Fibroblast of skin of right quadriceps (primary cell): ENCODE data around the gene LMO2.
"Not testable (repeated sequence)": the region's sequence is repeated elsewhere in the genome, so short reads cannot be mapped to it uniquely, and the experiment has no call there.

Experiments
- DNase-seq: peaks from one replicate; pipeline ENCODE4 v3.0.0-alpha.2; 2013

The LMO2 gene

DNA sequence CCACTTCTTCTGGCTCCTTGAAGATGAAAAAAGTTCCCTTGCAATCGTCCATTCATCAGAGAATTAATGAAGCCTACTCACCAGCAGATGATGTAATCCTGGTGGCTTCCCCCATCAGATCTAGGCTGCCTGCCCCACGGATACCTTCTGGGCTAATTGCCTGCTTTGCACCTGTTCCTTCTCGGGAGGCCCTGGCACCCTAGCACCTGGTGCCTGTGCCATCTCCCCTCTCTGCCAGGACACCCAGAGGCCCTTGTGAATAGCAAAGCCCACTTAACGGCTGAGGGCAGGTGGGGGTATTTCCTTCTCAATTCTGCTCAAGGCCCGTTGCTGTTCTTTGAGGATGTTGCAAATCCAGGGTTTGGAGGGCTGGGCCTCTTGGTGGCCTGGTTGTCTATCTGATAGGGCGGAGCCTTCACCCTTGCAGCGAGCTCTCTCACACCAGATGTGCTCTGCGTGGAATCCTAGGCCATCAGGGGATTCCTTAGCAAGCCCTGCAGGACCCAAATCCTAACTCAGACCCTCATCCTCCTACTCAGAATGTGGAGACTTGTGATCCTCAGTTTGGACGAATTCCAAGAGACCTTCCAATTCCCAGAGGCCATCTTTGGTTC, at the start of gene LMO2:
LMO2 (minus strand) TSS at position 363 of the 614 bp plus-strand sequence. CDS start 22,360 bp downstream, outside the sequence.
- DNase-seq = no peak

DNA sequence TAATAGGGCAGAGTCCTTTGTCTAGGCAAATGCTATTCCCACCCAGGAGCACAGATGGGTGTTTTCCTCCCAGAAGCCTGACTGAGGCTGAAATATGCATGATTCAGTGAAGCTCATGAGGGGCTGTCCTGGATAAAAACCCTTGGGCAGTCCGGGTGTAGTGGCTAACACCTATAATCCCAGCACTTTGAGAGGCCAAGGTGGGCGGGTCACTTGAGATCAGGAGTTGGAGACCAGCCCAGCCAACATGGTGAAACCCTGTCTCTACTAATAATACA, 48.6 kb upstream of the LMO2 start:
- no peak for DNase-seq

DNA sequence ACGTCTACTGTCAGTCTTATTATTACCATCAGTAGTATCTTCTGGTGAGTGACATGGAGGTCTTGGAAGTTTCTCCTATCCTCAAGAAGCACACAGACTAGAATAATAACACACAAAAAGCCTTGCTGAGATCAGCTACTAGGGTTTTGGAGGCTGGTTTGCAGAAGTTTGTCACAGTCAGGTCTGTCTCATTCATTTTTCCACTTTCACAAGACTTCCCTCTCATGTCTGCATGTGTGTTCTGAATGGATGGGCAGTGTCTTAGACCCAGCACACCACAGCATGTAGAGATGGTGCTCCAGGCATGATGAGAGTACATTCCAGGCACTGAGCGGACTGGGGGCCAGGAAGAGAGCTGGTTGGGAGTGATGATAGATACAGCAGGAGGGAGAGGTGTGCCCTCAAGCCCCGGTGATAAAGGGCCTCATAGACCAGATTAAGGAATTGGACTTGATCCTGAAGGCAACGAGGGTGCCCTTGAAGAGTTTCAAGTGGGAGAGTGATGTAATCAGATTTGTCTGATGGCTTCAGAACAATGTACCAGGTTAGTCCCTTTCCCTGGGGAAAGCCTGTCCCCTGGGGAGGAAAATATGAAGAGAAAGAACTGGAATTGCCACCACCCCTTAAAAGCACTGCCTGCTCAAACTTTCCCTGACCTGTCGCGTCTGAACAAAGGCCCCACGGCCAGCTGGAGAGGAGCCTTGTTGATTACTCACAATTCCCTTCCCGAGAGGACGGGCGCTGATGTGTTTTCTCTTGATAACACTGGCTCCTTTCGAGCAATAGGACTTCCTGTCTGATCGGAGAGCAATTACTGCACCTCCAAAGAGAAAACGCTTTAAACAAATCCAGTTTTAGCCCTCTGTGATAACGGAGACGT, 45.1 kb upstream of the LMO2 start:
- DNase-seq = peak; percentile 39

DNA sequence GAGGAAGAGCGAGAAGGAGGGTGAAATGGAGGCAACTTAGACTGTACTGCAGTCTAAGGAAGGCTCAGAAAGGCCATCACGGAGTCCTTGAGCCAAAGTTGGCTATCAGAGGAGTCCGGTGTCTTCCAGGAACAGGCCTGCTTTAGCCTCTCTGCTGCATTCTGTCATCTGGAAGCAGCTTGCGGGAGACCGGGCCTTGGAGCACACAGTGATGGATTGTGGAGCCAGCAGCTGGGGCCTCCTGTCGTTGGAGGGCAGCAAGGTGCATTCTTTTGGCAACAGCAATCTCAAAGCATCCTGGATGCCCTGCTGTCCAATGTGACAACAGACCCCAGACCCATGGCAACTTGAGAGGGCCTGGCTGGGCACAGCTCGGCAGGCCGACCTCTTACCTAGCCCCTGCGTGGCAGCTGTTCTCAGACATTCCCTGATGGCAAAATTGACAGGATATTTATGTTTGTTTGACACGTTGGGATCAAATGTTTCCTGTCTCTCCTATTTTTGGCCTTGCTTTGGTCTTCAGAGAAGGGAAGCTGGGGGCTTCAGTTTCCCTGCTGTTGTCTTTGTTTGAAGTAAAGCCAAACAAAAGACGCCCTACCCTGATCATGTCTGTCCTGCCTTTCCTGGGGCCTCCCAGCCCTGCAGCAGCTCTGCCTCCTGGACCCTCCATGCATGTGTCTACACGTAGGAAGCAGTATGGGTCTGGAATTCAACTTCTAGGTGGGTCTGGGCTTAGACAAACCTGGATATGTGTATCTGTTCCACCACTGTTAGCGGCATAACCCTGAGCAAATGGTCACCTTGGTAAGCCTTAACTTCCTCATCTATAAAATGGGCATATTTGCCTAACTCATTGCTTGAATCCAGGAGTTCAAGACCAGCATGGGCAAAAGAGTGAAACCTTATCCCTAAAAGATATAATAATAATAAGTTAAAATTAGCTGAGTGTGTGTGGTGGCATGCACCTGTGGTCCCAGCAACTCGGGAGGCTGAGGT, 43.9 kb upstream of the LMO2 start:
- no peak for DNase-seq

DNA sequence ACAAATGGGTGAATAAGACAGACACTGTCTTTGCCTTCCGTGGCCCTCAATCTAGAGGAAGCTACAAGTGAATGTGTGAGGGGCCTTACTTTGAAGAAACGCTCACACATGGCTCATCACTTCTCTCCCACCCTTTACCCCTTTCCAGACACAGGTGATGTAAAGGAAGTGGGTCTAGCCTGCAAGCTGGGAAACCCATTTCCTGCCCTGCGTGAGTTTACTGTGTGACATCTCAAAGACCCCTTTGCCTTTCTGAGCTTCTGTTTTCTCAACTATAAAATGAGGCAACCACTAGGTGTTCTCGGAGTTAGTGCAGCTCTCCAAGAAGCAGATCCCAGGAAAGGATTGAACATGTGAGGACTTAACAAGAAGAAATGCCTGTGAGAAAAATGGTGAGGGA, 43.1 kb upstream of the LMO2 start:
- no peak for DNase-seq

DNA sequence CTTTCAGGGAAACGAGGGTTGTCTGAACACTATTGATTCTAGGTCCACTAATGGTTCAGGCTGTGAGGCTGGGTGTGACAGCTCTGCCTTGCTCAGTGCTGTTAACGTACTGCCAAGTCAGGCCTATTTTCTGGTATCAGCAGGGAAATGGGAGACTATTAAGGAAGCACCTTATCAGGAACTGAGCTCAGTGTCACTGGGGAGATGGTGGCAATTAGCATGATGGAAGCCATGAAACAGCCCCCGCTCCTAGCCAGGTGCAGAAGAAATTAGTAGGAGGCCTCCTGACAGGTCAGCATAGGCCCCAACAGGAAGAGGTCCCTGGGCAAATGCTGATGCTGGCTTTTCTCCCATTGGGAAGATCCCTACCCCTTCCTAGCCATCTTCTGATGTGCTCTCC, 42.6 kb upstream of the LMO2 start:
- DNase-seq = no peak

DNA sequence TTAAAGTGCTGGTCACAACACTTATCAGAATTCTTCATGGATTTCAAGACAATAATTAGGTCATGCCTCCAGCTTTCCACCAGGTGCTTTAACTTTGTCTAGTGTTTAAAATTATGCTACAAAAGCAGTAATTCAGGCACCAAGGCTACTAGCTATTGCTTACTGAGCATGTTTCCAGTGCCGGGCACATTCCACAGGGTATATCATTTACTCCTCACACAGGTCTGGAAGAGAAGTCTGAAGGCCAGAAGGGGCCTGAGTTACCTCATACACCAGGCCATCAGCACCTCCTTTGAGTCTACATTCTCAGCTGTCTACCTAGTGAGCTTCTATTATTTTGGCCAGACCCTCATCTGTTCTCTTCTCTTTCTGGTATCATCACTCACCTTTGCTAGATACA, 41.7 kb upstream of the LMO2 start:
- DNase-seq = no peak

DNA sequence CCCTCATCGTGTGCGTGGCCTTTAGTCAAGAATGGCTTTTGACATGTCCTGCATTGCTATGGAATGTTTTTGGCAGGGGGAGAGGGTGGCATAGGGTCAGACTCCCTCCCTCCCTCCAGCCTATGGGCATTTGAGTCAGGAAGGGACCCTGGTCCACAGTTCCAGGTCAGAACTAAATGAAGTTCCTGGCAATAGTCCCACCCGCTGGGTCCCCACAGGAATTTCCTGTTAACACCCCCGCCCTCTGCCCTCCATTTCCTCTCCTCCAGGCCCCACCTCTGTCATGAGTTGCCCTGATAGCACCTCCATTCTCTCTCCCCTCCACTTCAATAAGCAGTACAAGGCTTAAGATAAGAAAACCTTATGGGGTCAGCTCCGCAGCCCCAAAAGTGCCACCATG, 40.8 kb upstream of the LMO2 start:
- DNase-seq = no peak

DNA sequence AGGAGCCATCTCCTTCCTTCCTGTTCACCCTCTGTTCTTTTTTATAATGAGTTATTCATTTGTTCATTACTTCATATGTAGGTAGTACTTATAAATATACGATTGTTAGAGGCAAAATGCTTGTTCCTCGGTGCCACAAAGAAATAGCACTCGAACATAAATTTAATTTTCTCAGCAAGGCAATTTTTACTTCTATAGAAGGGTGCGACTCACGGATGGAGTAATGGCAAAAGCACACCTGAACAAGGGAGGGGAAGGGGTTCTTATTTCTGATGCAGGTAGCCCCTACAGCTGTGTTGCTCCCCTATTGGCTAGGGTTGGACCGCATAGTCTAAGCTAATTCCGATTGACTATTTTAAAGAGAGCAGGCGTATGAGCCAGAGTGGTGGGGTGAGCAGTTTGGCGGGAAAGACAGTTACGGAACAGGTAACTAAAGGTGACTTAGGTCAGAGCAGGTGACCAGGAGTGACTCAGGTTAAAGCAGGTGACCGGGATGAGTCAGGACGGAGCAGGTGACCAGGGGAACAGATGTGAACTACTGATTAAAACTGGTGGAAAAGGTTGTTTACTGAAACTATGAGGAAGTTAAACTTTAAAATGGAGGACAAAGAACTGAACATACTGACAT, 40.0 kb upstream of the LMO2 start:
- not testable (repeated sequence) for DNase-seq

DNA sequence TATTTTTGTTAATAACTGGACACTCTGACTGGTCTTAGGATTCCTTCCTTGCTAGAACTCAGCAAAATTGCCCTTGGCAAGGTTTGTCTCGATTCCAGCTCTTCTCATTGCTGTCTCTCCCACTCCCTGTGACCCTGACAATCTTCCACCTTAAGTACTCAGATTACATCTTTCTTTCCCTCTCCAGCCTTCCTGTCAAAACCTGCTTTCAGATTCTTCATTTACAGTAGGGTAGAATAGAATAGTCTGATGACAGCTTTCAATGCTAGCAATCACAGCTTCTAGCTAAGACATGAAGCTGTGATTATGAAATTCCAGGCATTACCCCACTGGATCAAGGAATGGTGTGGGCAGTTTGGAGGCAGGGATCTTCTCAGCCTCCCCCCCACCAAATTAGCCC, 39.2 kb upstream of the LMO2 start:
- peak; percentile 6 for DNase-seq

DNA sequence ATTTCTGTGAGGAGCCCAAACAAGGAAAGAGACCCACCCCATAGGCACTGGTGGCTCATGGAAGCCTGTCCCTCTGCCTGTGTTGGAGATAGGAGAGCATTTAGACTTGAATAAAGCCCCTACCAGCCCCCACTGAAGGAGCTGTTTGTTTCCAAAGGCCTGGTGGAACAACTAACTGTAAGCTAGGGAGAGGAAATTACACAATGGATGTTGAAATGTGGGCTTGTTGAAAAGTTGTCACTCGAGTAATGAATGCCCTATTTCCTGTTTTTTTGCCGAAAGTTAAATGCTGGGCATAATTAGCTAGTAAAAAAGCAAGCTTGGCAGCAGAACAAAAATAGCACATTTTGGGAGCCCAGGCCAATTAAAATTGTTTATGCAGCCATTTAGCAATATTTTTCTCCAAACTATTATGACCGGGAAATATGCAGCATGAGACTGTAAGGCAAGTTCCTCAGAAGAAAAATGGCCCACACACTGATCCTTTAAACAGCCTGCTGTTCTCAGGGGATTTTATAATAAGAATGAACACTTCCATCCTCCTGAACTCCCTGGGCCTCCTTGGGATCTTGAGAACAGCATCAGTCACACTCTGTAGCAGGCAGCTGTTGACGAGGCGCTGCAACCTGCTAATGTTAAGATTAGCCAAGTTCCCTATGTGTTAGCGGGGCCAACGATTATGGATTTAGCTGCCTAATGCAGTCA, 38.6 kb upstream of the LMO2 start:
- peak; percentile 89 for DNase-seq

DNA sequence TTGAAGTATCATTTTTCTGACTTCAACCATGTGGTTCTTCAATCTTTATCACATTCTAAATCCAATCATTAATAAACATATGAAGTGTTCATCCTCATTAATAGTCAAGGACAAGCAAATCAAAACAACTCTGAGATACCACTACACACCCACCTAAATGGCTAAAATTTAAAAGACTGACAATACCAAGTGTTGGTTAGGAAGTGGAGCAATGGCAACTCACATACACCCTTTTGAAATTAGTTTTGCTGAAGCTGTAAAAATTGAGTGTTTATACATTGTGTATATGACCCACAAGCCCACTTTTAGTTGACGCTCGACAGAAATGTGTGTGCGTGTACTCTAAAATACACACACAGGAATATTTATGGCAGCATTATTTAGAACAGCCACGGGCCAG, 36.7 kb upstream of the LMO2 start:
- DNase-seq = no peak

DNA sequence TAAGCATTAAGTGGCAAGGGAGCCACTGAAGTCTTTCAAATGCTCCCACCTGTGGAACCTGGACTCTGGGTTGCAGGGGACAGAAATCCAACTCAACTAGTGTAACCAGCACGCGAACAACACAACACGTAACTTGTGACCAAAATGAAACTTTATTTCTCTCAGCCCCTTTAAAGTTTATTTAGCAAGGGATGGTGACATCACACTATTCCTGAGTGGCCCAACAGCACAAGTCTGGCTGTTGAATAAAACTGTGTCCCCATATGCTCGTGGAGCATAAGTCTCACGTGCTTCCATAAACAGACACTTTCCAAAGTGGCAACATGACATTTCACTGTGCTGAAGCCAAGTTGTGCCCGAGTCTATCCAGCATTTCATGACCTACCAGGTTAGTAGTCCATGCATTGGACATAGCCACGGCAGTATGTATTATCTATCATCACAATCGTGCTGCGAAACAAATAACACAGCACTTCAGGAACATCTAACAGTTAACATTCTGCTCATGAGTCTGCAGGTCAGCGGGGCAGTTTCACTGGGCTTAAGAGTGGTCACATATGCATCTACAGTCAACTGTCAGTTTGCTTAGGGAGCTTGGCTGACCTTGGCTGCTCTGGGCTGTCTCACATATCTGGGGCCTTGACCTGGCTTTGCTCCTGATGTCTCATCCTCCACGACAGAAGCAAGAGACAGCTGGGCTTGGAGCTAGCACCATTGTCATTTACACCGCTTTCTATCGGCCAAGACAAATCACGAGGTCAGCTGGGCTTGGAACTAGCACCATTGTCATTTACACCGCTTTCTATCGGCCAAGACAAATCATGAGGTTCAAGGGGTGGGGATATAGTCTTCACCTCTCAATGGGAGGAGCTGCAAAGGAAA, 35.0 kb upstream of the LMO2 start:
- no peak for DNase-seq

DNA sequence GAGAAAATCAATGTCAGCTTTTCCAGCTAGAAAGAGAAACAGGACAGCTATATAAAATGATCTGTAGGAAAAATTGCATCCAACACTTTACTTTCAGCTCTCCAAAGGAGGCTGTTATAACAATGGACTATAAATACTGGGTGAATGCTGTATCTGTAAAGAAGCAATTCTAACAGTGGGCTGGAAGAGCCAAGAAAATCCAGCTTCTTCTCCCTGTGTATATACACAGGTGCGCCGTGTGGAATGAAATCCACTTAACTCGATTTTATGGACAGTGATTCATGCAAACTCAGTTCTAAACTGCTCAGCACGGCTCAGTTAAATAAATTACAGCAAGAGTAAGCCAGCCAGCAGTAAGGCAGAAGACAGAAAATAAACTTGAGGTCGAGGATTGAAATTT, 32.5 kb upstream of the LMO2 start:
- no peak for DNase-seq

DNA sequence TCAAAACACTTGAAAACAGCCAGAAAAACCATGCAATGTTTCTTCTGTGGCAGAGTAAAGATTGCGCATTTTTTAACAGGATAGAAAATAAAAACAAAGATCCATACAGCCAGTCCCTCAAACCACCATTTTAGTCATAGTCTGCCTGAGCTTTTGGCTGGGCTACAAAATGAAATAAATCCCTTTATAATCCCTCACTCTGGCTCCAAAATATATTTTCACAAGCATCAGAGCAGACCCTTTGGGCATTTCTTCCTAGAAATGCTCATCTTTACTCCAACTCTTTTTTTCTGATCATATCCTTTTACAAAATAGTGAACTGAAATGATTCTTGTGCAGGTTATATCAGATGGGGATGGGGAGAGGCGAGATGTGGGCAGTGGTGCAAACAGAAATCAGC, 31.8 kb upstream of the LMO2 start:
- DNase-seq = no peak

DNA sequence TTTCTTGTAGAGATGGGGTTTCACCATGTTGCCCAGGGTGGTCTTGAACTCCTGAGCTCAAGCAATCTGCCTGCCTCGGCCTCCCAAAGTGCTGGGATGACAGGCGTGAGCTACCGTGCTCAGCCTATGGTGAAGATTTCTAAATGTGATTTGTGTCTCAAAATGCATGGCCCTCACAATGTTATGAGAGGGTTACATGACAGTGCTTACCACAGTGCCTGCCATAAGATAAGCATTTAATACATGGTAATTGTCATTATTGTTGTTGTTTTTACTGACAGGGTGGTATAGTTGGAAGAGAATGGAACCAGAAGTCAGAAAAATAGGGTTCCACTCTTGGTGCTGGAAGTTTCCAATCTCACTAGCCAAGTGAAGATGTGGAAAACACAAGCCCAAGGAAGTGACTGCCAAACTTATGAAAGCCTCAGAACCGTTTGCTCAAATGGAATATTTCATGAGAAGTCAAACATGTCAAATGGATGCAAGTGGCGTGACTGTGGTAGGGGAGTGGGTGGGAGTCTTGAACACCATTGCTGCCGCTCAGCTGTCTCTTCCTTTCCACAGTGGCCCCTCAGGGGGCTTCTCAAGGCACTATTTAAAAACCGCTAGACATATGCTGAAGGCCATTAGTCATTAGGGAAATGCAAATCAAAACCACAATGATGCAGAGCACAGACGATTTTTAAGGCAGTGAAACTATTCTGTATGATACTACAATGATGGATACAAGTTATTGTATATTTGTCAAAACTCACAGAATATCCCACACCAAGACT, 29.1 kb upstream of the LMO2 start:
- DNase-seq = peak; percentile 80

DNA sequence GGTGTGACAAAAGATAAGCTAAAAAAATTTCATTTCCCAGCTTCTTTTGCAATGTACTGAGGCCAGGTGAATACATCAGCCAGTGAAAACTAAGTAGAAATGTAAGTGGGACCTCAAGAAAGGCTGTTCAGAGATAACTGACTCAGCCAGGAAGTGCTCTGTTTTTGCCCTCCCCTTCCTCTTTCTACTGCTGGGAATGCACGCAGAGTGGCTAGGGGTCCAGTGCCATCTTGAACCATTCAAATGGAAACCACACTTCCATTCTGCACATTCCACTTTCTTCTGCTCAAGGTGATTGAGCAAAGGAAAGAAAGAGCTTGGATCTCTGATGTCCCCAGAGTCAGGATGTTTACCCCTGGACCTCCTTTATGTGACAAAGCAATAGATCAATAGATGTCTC, 27.8 kb upstream of the LMO2 start:
- DNase-seq = no peak

DNA sequence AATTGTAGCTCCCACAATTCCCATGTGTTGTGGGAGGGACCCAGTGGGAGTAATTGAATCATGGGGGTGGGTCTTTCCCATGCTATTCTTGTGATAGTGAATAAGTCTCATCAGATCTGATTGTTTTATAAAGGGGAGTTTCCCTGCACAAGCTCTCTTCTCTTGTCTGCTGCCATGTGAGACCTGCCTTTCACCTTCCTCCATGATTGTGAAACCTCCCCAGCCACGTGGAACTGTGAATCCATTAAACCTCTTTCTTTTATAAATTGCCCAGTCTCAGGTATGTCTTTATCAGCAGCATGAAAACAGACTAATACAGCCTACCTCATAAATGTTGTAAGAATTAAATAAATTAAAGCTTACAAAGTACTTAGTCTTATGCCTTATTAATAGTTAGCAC, 25.5 kb upstream of the LMO2 start:
- DNase-seq = not testable (repeated sequence)

DNA sequence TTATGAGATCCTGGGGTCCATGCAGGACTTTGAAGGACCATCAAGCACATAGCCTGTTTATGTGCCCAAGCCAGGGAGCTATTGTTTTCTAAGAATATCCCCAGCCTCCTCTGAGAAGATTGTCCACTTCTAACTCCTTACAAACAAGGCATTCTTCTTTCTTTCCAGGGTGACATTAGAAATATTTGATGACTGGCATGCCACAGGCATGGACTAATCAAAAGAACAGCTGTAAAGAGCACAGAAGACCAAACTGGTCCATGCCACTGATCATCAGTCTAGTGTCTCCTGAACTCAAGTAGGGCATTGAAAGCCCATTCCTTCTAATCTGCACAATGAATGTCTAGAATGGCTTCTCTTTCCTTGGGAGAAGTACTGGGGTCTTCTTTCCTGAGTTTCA, 24.9 kb upstream of the LMO2 start:
- DNase-seq = no peak

DNA sequence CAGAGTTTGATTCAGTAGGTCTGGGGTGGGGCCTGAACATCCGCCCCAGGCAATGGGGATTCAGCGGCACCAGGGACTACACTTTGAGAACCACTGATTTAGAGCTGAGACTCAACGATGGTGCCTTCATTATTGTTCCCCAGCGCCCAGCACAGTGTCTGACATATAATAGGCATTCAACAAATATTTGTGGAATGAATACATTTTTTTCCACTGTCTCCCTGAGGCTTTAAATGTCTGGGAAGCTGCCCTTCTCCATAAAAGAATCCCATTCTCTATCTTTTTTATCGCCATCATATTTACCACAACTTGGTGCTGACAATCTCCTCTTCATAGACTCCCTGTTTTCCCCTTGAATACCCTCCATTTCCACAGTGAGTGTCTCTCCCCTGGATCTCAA, 23.6 kb upstream of the LMO2 start:
- DNase-seq = peak; percentile 39

DNA sequence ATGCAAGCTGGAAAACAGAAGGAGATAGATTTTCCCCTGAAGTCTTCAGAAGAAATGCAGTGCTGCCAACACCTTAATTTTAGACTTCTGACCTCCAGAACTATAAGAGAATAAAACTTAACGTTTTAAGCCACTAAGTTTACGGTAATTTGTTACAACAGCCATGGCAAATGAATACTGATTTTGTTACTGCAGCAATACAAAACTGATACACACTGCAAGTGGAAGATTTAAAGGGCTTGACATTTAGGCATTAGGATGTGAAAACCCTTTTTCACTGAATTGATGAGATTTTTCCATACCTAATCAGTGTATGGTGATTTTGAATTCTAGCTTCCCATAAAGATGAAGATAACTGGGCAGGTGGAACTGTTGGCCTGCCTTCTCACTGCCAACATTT, 22.1 kb upstream of the LMO2 start:
- no peak for DNase-seq
